ENCODE data around the gene MRC2. TPM values are rescaled to one million over a fixed set of nuclear protein-coding genes. Genes with fewer than 3 reads are reported as not detected.

The MRC2 gene
- polyA plus RNA-seq, 1 of the 3 experiments (the other 2 are of a cell fraction): 213 TPM

DNA sequence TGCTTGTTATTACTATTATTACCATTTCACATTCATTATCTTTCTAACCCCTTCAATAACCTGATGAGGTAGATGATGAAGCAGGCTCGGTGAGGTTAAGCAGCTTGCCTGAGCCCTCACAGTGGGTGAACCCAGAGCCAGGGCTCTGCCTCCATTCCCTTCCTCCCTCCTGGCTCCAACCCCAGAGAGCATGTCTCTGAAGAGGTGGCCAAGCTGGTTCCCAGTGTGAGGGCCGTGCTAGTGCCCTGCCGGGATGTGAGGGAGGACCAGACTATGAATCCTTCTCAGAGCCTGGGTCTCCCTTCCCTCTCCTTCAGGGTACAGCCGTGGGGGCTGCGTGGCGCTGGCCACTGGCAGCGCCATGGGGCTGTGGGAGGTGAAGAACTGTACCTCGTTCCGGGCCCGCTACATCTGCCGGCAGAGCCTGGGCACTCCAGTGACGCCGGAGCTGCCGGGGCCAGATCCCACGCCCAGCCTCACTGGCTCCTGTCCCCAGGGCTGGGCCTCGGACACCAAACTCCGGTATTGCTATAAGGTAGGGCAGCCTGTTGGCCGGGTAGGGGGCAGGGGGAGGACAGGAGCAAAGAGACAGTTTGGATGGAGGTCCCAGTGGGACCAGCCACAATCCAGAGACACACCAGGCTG is 49.6 kb downstream of the MRC2 start:
- peaks cover 0 to 3% of the 10 kb centered on the region in 2 experiments; a peak in 1 of 4 replicates for H3K4me1 ChIP-seq (ENCODE audit: control insufficient read depth in 1 of 2, insufficient read depth in 2 of 2, low read depth in 1 of 2, low read length in 1 of 2)
- H3K9ac ChIP-seq: no peak overlapping the region
- no peak overlapping the region for H3K4me2 ChIP-seq
- 95% methylated on average over 13 of the region's 18 CpGs for WGBS (ENCODE audit: low lambda C conversion rate)
- H2AFZ ChIP-seq (ENCODE audit: low read depth): no peak overlapping the region
- peaks cover 79 to 83% of the 10 kb centered on the region in 2 experiments for H3K36me3 ChIP-seq (replicated peaks in 1 of 2; ENCODE audit: control insufficient read depth in 1 of 2, insufficient read depth in 2 of 2, low read length in 1 of 2)
- H3F3A ChIP-seq (replicated peaks; ENCODE audit: insufficient read depth): peaks cover 14% of the 10 kb centered on the region
- peaks cover 1% of the 10 kb centered on the region; the same call in 1 of the 2 replicates for H4K20me1 ChIP-seq (ENCODE audit: insufficient read depth)
- ChIA-PET CTCF (interaction anchor here (8.6 kb wide), 1 partner anchor 16 kb away, joined by 67 read pairs; no protein-coding TSS in a partner anchor), POLR2A (no interaction called here)
- DNase-seq: peak; percentile 33
- no peak for TF ChIP-seq TEAD4 (IDR thresholded peaks at IDR 0.05; ENCODE audit: borderline replicate concordance, insufficient read depth)
- TF ChIP-seq YY1 (IDR thresholded peaks at IDR 0.05; ENCODE audit: low read depth): no peak
- TF ChIP-seq USF1 (IDR thresholded peaks at IDR 0.05; ENCODE audit: borderline replicate concordance, low read depth): no peak
- TF ChIP-seq FOXM1 (IDR thresholded peaks at IDR 0.05; ENCODE audit: low read depth): no peak
- no peak for TF ChIP-seq SIN3A (IDR thresholded peaks at IDR 0.05; ENCODE audit: borderline replicate concordance, low read depth, low read length)
- TF ChIP-seq EZH2phosphoT487 (IDR thresholded peaks at IDR 0.05; ENCODE audit: borderline replicate concordance, low read depth): no peak
- TF ChIP-seq, protein P1, sequence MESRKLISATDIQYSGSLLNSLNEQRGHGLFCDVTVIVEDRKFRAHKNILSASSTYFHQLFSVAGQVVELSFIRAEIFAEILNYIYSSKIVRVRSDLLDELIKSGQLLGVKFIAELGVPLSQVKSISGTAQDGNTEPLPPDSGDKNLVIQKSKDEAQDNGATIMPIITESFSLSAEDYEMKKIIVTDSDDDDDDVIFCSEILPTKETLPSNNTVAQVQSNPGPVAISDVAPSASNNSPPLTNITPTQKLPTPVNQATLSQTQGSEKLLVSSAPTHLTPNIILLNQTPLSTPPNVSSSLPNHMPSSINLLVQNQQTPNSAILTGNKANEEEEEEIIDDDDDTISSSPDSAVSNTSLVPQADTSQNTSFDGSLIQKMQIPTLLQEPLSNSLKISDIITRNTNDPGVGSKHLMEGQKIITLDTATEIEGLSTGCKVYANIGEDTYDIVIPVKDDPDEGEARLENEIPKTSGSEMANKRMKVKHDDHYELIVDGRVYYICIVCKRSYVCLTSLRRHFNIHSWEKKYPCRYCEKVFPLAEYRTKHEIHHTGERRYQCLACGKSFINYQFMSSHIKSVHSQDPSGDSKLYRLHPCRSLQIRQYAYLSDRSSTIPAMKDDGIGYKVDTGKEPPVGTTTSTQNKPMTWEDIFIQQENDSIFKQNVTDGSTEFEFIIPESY (IDR thresholded peaks at IDR 0.05; ENCODE audit: borderline replicate concordance, low read depth): no peak
- no peak for TF ChIP-seq SMC3 (IDR thresholded peaks at IDR 0.05; ENCODE audit: low read depth, low read length)
- TF ChIP-seq NFIC (IDR thresholded peaks at IDR 0.05; ENCODE audit: borderline replicate concordance): no peak
- TF ChIP-seq MEF2A (IDR thresholded peaks at IDR 0.05; ENCODE audit: borderline replicate concordance, low read depth): no peak
- TF ChIP-seq, protein P2, sequence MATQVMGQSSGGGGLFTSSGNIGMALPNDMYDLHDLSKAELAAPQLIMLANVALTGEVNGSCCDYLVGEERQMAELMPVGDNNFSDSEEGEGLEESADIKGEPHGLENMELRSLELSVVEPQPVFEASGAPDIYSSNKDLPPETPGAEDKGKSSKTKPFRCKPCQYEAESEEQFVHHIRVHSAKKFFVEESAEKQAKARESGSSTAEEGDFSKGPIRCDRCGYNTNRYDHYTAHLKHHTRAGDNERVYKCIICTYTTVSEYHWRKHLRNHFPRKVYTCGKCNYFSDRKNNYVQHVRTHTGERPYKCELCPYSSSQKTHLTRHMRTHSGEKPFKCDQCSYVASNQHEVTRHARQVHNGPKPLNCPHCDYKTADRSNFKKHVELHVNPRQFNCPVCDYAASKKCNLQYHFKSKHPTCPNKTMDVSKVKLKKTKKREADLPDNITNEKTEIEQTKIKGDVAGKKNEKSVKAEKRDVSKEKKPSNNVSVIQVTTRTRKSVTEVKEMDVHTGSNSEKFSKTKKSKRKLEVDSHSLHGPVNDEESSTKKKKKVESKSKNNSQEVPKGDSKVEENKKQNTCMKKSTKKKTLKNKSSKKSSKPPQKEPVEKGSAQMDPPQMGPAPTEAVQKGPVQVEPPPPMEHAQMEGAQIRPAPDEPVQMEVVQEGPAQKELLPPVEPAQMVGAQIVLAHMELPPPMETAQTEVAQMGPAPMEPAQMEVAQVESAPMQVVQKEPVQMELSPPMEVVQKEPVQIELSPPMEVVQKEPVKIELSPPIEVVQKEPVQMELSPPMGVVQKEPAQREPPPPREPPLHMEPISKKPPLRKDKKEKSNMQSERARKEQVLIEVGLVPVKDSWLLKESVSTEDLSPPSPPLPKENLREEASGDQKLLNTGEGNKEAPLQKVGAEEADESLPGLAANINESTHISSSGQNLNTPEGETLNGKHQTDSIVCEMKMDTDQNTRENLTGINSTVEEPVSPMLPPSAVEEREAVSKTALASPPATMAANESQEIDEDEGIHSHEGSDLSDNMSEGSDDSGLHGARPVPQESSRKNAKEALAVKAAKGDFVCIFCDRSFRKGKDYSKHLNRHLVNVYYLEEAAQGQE (IDR thresholded peaks at IDR 0.05; ENCODE audit: low read depth, low read length): no peak
- no peak for TF ChIP-seq RAD21 (IDR thresholded peaks at IDR 0.05; ENCODE audit: low read length)
- no peak for TF ChIP-seq POLR2AphosphoS5 (IDR thresholded peaks at IDR 0.05; ENCODE audit: low read depth, low read length)
- TF ChIP-seq RCOR1 (IDR thresholded peaks at IDR 0.05; ENCODE audit: low read length): no peak
- TF ChIP-seq FOSL2 (IDR thresholded peaks at IDR 0.05; ENCODE audit: borderline replicate concordance, low read depth): no peak
- no peak for TF ChIP-seq GATA2 (CRISPR knock-in tag; IDR thresholded peaks at IDR 0.05)
- TF ChIP-seq, protein P3, sequence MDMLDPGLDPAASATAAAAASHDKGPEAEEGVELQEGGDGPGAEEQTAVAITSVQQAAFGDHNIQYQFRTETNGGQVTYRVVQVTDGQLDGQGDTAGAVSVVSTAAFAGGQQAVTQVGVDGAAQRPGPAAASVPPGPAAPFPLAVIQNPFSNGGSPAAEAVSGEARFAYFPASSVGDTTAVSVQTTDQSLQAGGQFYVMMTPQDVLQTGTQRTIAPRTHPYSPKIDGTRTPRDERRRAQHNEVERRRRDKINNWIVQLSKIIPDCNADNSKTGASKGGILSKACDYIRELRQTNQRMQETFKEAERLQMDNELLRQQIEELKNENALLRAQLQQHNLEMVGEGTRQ (IDR thresholded peaks at IDR 0.05; ENCODE audit: borderline replicate concordance, low read depth, low read length): no peak
- no peak for TF ChIP-seq CHD2 (IDR thresholded peaks at IDR 0.05; ENCODE audit: low read length, partially characterized antibody)
- H3K4me3 ChIP-seq (ENCODE audit: low read depth in 2 of 2, low read length in 1 of 2): no peak overlapping the region
- H3K9me2 ChIP-seq: no peaks in the 10 kb centered on the region
- no peak overlapping the region for H3K27ac ChIP-seq (ENCODE audit: low read depth in 2 of 2, low read length in 1 of 2)
- peaks cover 24% of the 10 kb centered on the region; the same call in 1 of the 2 replicates for H3K79me2 ChIP-seq (ENCODE audit: insufficient read depth)
- H3K27me3 ChIP-seq (ENCODE audit: insufficient read depth): no peaks in the 10 kb centered on the region
- no peaks in the 10 kb centered on the region for H3K9me3 ChIP-seq

Data from SK-N-SH (cell line).